SJCRH30 (cell line): ENCODE results near the gene GDF15. TPM values are rescaled to one million over a fixed set of nuclear protein-coding genes. Genes with fewer than 3 reads are reported as not detected.
A peak's percentile ranks its signal among the peaks of the same experiment; 100 is the strongest.
"Not testable (repeated sequence)": the region's sequence is repeated elsewhere in the genome, so short reads cannot be mapped to it uniquely, and the experiment has no call there.

Experiments
- DNase-seq, 2 experiments: peaks; one replicate each; pipeline ENCODE4 v3.0.0-alpha.2; 2015 to 2020
- H3K27ac ChIP-seq: fragments of 250-450 bp; sonication (Bioruptor Pico); 2 replicates; pipeline ENCODE4 v1.5.1; 2020; ENCODE audit warnings: mild to moderate bottlenecking, moderate library complexity
- H3K27me3 ChIP-seq: fragments of 250-450 bp; sonication (Bioruptor Pico); 2 replicates; pipeline ENCODE4 v1.5.1; 2020; ENCODE audit warnings: mild to moderate bottlenecking, moderate library complexity
- H3K36me3 ChIP-seq: fragments of 250-450 bp; sonication (Bioruptor Pico); 2 replicates; pipeline ENCODE4 v1.5.1; 2020; ENCODE audit warnings: mild to moderate bottlenecking, moderate library complexity
- H3K4me1 ChIP-seq: fragments of 250-450 bp; sonication (Bioruptor Pico); 2 replicates; pipeline ENCODE4 v1.5.1; 2020; ENCODE audit warnings: mild to moderate bottlenecking, moderate library complexity
- H3K4me3 ChIP-seq: fragments of 250-450 bp; sonication (Bioruptor Pico); 2 replicates; pipeline ENCODE4 v1.5.1; 2020; ENCODE audit warnings: mild to moderate bottlenecking, moderate library complexity
- H3K9me3 ChIP-seq: fragments of 250-450 bp; sonication (Bioruptor Pico); replicated peaks from 2 replicates; pipeline ENCODE4 v1.5.1; 2020; ENCODE audit warnings: mild to moderate bottlenecking, moderate library complexity
- total RNA-seq: library from RNA; depleted of rRNA; stranded (reverse); fragments of >200 nt; shearing (Covaris generic); gene quantifications from 2 replicates; pipeline ENCODE4 v1.2.3, GENCODE V29; 2014

GDF15 gene
- total RNA-seq, 1 experiment from 2014 or later: 27.1 TPM

DNA sequence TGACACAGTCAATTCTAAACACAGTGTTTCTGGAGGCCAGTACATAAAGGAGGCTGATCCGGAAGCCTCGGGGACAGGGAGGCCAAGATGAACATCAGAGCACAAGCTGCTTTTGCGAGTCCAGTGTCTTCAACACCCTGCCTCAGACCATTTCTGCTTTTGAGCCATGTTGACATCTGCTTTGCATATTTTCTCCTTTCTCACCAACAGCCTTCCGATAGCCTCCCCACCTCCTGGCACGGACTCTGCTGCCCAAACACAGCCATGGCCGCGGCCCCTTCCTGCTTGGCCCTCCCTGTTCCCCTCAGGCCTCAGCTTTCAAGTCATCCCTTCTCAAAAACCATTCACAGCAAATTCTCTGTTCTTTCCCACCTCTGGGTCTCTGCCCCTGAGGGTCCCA is 7.9 kb downstream of the GDF15 start:
- H3K27me3 ChIP-seq: peaks cover 25% of the 10 kb centered on the region; the same call in 1 of the 2 replicates
- no peak for DNase-seq
- no peaks in the 10 kb centered on the region for H3K9me3 ChIP-seq
- peaks cover 12% of the 10 kb centered on the region for H3K36me3 ChIP-seq
- H3K27ac ChIP-seq: no peak overlapping the region
- H3K4me1 ChIP-seq: no peaks in the 10 kb centered on the region; the same call in 1 of the 2 replicates
- H3K4me3 ChIP-seq: no peak overlapping the region

DNA sequence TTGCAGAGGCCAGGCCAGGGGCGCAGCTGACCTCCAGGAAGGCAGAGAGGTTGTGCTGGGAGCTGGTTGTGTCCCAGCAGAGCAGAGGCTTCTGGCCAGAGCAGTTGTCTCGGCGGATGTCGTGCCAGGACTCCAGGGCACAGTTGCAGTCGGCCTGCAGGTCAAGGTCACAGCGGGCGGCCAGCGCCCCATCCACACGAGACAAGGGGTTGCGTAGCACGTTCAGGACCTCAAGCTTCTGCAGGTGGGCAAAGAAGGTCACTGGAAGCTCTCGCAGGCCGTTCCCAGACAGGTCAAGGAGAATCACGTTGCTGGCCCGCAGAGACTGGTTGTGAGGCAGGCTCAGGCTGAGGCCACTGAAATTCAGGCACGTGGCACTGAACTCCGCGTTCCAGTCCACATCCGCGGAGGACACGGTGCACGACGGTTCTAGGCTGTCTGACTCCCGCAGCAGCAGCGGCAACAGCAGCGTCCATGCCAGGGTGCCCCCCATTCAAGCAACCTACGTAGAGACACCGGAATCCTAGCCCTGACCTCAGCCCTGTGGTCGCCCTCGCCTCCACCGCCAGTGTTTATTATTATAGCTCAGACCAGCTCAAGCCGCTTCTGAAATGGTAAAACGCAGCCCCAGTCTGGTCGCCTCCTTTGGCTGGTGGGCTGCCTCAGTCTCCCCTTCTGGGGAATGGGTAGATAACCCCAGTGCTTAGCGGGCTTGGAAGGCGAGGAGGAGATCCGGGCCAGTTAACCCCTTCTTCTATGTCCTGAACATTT is 10.7 kb downstream of the GDF15 start:
- Histone ChIP-seq H3K27me3 (peaks cover 25% of the 10 kb centered on the region; the same call in 1 of the 2 replicates), H3K4me1 (no peaks in the 10 kb centered on the region; the same call in 1 of the 2 replicates), H3K27ac (no peak overlapping the region), H3K36me3 (no peaks in the 10 kb centered on the region), H3K4me3 (no peak overlapping the region), H3K9me3 (no peaks in the 10 kb centered on the region)
- no peak for DNase-seq

DNA sequence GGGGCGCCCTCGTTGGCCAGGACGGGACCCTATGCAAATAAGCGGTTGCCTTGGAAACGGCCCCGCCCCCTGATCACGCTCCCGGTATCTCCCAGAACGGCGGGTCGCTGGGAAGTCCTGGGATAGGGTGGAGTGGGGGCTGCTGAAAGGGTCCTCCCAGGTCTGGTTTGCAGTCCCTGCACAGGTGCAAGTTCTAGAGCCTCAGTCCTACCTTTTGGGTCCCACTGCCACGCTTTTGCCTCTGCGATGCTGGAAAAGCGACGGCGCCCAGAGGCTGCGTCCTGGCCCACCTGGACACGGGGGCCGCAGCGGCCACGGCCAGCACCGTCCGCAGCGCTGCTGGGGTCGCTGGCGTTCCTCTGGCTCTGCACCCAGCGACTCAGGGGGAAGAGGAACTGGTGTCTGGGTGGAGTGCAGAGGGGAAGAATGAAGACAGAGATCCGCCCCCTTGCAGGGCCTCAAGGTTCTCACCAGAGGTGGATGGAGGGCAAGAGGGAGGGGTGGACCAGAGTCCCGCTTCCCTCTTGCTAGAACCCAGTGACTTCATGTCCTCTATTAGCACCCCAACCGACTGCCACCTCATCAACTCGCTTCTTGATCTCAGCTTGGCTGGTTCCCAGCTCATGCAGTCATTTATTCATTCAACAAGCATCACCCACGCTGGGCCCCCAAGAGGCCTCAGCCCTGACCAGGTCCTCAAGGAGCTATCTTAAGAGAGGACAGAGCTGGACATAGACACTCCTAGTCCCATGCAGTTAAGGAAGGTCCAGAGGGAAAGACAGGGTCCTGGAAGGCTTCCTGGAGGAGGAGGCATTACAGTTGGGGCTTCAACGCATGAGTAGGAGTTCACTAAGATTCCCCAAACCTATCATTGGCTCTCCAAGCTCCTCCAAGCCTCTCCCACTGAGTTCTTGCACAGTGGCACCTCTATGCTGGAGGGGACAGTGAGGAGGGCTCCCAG is 11.6 kb downstream of the GDF15 start, which contains the start of gene LRRC25:
Gene LRRC25 (minus strand): TSS at position 381 of the 961 bp plus-strand sequence. CDS start 659 bp downstream, outside the sequence.
- Histone ChIP-seq H3K27ac (no peak within 1 kb of the TSS), H3K27me3 (peaks cover 25% of the 10 kb centered on the region; the same call in 1 of the 2 replicates), H3K4me3 (no peak within 1 kb of the TSS)

DNA sequence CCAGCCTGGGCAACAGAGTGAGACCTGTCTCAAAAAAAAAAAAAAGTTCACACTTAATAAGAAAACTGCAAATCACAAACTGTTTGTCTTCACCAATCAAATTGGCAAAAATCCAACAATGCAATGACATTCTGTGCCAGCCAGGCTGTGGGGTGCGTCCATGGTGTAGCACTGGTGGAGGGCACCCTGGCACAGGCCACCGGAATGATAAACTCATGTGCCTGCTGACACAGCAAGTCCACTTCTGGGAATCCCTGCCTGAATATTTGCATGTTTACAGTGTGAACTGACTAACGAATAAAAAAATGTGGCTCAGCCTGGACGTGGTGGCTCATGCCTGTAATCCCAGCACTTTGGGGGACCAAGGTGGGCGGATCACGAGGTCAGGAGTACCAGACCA is 13.1 kb downstream of the GDF15 start:
- no peak overlapping the region for H3K4me3 ChIP-seq
- H3K27ac ChIP-seq: no peak overlapping the region
- H3K27me3 ChIP-seq: peaks cover 25% of the 10 kb centered on the region; the same call in 1 of the 2 replicates
- no peaks in the 10 kb centered on the region; the same call in 1 of the 2 replicates for H3K4me1 ChIP-seq
- no peaks in the 10 kb centered on the region for H3K36me3 ChIP-seq
- H3K9me3 ChIP-seq: no peaks in the 10 kb centered on the region
- DNase-seq: no peak

More for the DNA sequence above, 11.6 kb downstream of the GDF15 start, which contains the start of gene LRRC25:
- Histone ChIP-seq H3K9me3 (no peaks in the 10 kb centered on the region), H3K4me1 (no peaks in the 10 kb centered on the region; the same call in 1 of the 2 replicates), H3K36me3 (no peaks in the 10 kb centered on the region)
- DNase-seq: peak; percentile 51 to 56

DNA sequence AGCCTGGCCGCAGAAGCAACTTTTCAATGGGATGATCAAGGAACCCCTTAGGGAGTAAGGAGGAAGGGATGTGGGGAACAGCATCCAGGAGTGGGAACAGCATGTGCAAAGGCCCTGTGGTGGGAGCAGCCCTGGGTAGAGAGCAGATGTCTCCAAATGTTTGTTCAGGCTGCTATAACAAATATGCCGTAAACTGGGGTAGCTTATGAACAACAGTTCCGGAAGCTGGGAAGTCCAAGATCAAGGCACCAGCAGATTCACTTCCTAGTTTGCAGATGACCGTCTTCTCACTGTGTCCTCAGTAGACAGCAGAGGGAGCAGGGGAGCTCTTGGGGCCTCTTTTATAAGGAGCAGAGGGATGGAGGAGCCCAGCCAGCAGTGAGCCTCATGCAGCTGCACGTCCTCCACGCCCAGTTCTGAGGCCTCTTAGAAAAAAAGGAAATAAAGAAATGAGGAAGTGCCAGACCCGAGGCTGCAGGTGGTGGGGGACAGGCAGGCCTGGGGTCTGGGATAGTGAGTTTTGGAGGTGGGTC is 15.7 kb downstream of the GDF15 start:
- H3K4me1 ChIP-seq: no peaks in the 10 kb centered on the region; the same call in 1 of the 2 replicates
- peak; percentile 52 to 64 for DNase-seq
- no peak overlapping the region for H3K27ac ChIP-seq
- H3K9me3 ChIP-seq: no peaks in the 10 kb centered on the region
- H3K27me3 ChIP-seq: peaks cover 19% of the 10 kb centered on the region; the same call in 1 of the 2 replicates
- no peaks in the 10 kb centered on the region for H3K36me3 ChIP-seq
- no peak overlapping the region for H3K4me3 ChIP-seq

DNA sequence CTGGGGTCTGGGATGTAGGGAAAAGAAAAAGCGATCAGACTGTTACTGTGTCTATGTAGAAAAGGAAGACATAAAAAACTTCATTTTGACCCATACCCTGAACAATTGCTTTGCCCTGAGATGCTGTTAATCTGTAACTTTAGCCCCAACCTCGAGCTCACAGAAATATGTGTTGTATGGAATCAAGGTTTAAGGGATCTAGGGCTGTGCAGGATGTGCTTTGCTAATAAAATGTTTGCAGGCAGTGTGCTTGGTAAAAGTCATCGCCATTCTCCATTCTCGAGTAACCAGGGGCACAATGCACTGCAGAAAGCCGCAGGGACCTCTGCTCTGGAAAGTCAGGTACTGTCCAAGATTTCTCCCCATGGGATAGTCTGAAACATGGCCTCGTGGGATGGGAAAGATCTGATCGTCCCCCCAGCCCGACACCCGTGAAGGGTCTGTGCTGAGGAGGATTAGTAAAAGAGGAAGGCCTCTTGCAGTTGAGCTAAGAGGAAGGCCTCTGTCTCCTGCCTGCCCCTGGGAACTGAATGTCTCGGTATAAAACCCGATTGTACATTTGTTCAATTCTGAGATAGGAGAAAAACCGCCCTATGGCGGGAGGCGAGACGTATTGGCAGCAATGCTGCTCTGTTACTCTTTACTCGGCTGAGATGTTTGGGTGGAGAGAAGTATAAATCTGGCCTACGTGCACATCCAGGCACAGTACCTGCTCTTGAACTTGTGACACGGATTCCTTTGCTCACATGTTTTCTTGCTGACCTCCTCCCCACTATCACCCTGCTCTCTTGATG is 16.7 kb downstream of the GDF15 start:
- not testable (repeated sequence) for H3K4me3 ChIP-seq, H3K27ac ChIP-seq, DNase-seq, H3K9me3 ChIP-seq, H3K27me3 ChIP-seq, H3K4me1 ChIP-seq, H3K36me3 ChIP-seq

DNA sequence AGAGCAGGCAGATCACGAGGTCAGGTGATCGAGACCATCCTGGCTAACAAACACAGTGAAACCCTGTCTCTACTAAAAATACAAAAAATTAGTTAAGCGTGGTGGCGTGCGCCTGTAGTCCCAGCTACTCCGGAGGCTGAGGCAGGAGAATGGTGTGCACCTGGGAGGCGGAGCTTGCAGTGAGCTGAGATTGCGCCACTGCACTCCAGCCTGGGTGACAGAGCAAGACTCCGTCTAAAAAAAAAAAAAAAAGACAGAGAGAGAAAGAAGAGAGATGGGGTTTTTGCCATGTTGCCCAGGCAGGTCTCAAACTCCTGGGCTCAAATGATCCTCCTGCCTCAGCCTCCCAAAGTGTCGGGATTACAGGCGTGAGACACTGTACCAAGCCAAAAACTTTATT is 19.8 kb downstream of the GDF15 start:
- not testable (repeated sequence) for H3K27me3 ChIP-seq, H3K36me3 ChIP-seq, H3K4me3 ChIP-seq, H3K27ac ChIP-seq, H3K4me1 ChIP-seq, DNase-seq, H3K9me3 ChIP-seq

DNA sequence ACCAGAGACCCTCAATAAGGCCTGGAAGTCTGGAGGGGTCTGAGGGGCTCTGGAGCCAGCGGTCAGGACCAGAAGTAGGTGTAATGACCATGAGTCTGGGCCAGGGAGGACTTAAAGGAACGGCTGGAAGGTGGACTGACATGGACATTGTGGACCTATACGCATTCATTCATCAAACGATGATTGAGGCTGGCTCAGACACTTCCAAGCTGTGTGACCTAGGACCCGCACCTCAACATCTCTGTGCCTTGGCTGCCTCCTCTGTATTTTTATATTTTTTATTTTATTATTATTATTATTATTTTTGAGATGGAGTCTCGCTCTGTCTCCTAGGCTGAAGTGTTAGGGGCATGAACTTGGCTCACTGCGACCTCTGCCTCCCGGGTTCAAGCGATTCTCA is 20.8 kb downstream of the GDF15 start:
- DNase-seq: no peak
- H3K27ac ChIP-seq: no peak overlapping the region
- no peaks in the 10 kb centered on the region for H3K4me1 ChIP-seq
- H3K27me3 ChIP-seq: no peaks in the 10 kb centered on the region
- H3K36me3 ChIP-seq: no peaks in the 10 kb centered on the region
- no peaks in the 10 kb centered on the region for H3K9me3 ChIP-seq
- H3K4me3 ChIP-seq: no peak overlapping the region

DNA sequence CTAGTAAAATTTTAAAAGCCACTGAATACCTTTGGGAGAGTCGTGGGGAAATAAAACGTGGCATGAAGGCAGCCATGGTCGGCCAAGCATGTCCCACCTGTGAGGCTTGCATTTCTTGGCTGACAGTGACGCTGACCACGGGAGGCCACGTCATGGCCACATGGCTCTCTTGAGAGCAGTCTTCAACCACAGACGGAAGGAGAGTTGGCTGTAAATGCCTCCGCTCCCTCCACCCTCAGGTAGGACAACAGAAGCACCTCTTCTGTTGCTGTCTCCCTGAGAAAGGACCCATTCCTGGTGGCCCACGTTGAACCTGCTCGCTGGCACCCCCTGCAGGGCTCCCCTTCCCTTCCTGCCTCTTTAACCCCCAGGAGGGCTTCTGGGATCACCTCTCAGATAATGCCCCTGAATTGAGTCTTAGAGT is 22.1 kb downstream of the GDF15 start:
- Histone ChIP-seq H3K4me3 (no peak overlapping the region), H3K9me3 (no peaks in the 10 kb centered on the region)
- peak; percentile 52 to 74 for DNase-seq

DNA sequence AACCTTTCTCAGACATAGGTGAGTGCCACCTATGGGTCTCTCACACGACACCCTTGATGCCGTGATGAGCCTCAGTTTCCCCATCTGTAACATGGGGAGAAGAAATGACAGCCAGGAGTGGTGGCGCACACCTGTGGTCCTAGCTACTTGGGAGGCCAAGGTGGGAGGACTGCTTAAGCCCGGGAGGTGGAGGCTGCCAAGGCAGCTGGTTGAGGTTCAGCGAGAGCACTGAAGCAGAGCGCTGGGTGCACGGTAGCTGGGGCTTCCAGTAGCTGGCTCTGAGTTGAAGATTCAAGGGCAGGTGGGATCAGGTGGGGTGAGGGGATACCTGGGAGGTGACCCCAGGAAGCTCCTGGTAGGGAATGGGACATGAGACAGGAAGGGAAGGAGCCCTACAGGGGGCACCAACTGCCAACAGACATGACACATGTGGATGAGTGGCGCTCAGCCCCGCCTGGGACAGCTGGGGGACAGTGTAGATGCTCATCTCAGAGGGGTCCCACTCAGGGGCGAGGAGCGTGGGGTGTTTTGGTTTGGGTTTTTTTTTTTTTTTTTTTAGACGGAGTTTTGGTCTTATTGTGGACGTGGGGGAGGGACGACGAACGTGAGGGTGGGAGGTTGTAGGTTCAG is 26.8 kb downstream of the GDF15 start:
- Histone ChIP-seq H3K9me3 (no peaks in the 10 kb centered on the region), H3K36me3 (no peaks in the 10 kb centered on the region), H3K27ac (no peak overlapping the region), H3K4me3 (no peak overlapping the region), H3K4me1 (peaks cover 20% of the 10 kb centered on the region), H3K27me3 (no peaks in the 10 kb centered on the region)
- no peak for DNase-seq

More for the DNA sequence above, 22.1 kb downstream of the GDF15 start:
- no peaks in the 10 kb centered on the region for H3K4me1 ChIP-seq
- H3K36me3 ChIP-seq: no peaks in the 10 kb centered on the region
- no peak overlapping the region for H3K27ac ChIP-seq
- H3K27me3 ChIP-seq: no peaks in the 10 kb centered on the region

DNA sequence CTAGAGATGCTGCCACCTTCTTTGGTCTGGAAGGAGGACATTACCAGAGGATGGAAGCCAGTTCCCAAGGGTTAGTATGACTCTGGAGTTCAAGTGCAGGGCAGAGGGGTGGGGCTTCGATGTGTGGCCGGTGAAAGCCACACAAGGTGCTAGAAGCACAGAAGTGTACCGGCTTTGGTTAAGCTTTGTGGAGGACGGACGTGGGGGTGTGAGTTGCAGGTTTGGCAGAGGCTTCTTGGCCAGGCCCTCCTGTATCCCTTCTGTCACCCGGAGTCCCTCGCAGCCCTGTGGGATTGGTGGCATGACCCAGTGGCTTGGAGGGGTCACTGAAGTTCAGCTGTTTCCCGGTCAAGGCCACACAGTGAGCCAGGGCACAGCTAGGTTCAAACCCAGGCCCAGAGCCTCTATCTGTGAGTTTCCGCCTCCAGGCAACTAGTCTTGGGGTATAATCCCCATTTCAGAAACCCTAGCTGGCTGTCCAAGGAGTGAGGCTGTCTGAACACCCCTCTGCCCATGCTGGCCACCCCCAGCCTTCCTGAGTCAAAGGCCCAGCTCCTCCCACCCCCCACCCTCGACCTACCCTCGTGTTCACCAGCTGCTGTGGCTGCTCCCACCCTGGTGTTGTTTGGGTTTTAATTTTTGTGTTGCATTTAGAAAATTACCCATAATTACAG is 28.7 kb downstream of the GDF15 start:
- DNase-seq: peak in 1 of 2 experiments; percentile 55
- Histone ChIP-seq H3K4me3 (peak overlapping the region; percentile 31), H3K27me3 (no peaks in the 10 kb centered on the region), H3K4me1 (peaks cover 20% of the 10 kb centered on the region), H3K36me3 (no peaks in the 10 kb centered on the region), H3K27ac (no peak overlapping the region), H3K9me3 (no peaks in the 10 kb centered on the region)

DNA sequence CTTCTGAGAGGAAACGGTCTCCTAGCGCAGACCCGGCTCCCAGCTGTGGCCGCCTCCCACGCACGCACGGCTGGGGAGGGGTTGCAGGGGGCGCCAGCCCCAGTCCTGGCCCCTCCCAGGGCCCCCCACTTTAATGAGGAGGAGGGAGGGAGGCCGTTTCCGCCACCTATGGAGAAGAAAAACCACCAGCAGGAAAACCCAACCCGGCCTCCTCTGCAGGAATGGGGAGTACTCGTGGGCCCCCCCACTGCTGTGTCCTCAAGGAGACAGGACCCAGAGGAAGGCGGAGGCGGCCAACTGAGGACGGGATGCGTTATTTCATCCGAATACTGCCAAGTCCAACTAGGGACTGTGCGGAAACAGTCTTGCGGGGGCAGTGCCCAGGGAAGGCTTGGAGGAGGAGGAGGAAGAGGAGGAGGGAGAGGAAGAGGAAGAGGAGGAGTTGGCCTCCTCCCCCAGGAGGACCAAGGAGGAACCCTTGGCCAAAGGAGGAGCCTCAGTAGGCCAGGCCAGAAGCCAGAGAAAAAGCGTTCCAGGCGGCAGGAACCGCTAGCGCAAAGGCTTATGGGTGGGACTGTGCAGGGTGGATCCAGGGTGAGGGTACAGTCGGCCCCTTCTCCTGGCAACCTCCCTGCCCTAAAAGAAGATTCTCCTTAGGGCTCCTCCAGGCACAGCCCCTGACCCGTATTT is 29.4 kb downstream of the GDF15 start:
- Histone ChIP-seq H3K4me1 (peaks cover 20% of the 10 kb centered on the region), H3K27me3 (no peaks in the 10 kb centered on the region), H3K4me3 (peak overlapping the region; percentile 31), H3K9me3 (no peaks in the 10 kb centered on the region), H3K36me3 (no peaks in the 10 kb centered on the region), H3K27ac (no peak overlapping the region)
- DNase-seq: peak; percentile 48 to 60
